ENCODE results near the gene MOB2.

DNA sequence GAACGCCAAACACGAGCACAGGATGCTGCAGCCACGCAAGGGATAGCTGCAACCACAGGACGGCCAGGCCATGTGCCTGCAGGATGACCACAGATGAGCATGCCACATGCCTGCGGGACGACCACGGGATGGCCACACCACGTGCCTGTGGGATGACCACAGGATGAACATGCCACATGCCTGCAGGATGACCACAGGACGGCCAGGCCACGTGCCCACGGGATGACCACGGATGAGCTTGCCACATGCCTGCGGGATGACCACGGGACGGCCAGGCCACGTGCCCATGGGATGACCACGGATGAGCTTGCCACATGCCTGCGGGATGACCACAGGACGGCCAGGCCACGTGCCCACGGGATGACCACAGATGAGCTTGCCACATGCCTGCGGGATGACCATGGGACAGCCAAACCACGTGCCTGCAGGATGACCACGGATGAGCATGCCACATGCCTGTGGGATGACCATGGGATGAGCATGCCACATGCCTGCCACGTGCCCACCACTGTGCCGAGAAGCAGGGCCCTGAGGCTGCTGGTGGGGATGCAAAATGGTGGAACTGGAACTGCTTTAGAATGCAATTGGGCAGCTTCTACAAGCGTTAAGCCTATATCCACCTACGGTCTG, 12.8 kb upstream of the MOB2 start:
- TF ChIP-seq CTCF (conservative IDR thresholded peaks at IDR 0.05; ENCODE audit: low read length) (no peak), EZH2phosphoT487 (IDR thresholded peaks at IDR 0.05; ENCODE audit: borderline replicate concordance, low read depth, low read length) (no peak)
